NCI-H2196 treated with DMSO at 0.1 percent for 48 hours (cell line): ENCODE data around the gene ZNF576.
"Not testable (repeated sequence)": the region's sequence is repeated elsewhere in the genome, so short reads cannot be mapped to it uniquely, and the experiment has no call there.

Source experiments
- DNase-seq: peaks from one replicate; lab custom pipeline; 2025; ENCODE audit not compliant: unreplicated experiment; lab: John Stamatoyannopoulos, UW

The ZNF576 gene

GRCh38 chr19:43644181-43644580, 47.8 kb downstream of the ZNF576 start:
- DNase-seq = no peak

- no peak for DNase-seq
These were observed 52.2 kb downstream of the ZNF576 start for GRCh38 chr19:43648633-43649032.

- DNase-seq = no peak
These were observed 53.1 kb downstream of the ZNF576 start for GRCh38 chr19:43649514-43649913.

- not testable (repeated sequence) for DNase-seq
These were observed 53.9 kb downstream of the ZNF576 start for GRCh38 chr19:43650276-43650675.
